Hematopoietic multipotent progenitor cell treated with erythropoietin and hydrocortisone succinate and interleukin-3 and kit ligand, for 15 days (in vitro differentiated cells): ENCODE measurements around the gene IKZF1.

Source experiments
- DNase-seq: peaks from one replicate; pipeline ENCODE4 v3.0.0-alpha.2; 2015; ENCODE audit warnings: low spot score

IKZF1 gene

GRCh38 chr7:50412973-50413372 is 108.5 kb downstream of the IKZF1 start:
- no peak for DNase-seq

- DNase-seq, result no peak
These were observed 109.0 kb downstream of the IKZF1 start for GRCh38 chr7:50413561-50413960.

DNA sequence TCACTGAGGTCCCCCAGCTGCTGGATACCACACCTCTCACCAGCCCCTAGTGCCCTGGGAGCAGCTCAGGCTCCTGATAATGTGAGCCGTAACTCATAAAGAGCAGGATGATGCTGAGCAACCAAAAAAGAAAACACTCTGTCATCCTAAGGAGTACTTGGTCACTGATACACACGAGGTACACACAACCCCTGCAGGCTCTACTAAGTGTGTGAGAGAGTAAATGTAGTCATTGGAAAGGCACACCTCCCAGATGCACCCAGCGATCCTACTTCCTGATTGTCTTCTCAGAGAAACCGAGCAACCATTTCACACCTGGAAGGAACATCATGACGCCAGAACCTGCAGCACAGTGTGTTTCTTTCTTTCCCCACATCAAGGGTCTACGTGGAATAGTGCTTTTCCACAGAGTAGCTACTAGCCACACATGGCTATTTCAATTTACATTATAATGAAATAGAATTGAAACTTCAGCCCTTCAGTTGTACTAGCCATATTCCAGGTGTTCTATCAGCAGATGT is 111.4 kb downstream of the IKZF1 start:
- DNase-seq, result no peak

DNA sequence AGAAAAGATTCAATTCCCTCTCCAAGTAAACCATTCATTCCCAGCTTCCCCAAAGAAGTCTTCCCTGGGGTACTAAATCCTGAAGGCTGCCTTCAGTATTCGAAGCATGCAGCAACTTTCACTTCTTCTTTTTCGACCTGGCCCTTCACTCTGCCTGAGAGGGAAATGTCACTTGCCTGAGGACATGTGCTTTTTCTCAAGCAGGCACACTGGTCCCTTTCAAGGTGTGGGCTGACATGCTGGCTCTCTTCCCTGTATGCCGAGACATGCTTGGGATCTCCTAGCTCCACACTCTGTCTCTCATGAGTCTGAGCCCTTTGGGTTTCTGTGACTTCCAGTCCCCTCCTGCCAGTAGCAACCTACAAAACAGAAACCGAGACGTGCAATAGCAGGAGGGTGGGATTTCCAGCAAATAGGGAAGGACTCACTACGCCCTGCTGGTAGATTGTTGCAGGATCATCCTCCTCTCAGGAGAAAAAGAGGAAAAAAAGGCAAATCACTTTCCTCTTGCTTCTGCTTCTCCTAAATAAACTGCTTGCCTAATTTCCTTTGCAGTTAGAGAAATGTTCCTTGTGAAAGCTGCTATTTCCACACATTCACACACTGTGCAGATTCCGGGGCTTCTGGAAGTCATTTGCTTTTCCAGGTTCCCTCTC is 112.1 kb downstream of the IKZF1 start:
- DNase-seq, result no peak

DNA sequence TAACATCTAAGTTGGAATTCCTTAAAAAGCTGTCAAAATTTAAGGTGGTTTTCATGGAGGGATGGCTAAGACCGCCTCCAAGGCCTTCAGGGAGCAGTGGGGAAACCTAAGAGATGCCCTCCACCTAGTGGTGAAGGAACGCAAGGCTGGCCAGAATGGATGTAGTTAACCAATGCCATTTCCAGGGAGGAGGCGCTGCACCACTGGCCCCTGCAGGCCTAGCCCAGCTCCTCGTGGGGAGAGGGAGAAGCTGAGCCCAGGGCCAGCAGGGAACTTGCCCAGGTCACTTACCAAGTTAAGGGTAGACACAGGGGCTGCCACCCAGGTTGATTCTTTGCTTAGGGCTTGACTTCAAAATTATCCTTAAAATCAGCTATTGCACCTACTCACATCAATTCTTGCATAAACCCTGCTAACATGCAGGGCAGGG is 113.6 kb downstream of the IKZF1 start:
- peak; percentile 80 for DNase-seq

- no peak for DNase-seq
These were observed 114.2 kb downstream of the IKZF1 start for GRCh38 chr7:50418526-50419290.

DNA sequence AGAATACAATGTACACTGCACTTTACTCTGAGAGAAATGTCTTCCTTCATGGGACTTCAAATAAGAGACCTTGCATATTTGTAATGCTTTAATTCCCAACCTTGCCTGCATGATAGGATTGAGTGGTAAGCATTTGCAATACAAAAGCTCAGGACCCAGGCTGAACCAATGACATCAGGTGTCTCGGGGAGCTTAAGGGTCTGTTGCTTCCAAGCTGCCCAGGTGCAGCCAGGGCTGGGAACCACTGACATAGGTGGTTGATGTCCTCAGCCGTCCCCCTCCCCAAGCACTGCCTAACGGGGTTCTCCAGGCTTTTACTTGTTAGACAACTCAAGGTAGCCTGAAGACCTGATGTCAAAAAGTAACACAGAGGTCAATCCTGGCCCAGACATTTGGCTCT is 116.5 kb downstream of the IKZF1 start:
- DNase-seq, result no peak

DNA sequence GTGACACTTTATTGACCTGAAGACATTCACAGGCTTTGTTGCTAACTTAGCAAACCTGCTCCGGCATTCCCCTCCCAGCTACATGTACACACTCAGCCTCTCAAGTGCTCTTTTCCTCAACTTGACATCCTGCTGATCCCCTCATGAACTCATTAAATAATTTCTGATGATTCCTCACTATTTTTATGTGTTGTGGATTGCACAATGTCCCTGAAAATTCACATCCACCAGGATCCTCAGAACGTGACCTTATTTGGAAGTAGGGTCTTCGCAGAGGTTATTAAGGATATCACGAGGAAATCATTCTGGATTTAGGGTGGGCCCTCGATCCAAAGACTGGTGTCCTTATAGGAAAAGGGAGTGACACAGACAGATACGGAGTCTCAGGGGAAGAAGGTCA is 118.3 kb downstream of the IKZF1 start:
- no peak for DNase-seq

DNA sequence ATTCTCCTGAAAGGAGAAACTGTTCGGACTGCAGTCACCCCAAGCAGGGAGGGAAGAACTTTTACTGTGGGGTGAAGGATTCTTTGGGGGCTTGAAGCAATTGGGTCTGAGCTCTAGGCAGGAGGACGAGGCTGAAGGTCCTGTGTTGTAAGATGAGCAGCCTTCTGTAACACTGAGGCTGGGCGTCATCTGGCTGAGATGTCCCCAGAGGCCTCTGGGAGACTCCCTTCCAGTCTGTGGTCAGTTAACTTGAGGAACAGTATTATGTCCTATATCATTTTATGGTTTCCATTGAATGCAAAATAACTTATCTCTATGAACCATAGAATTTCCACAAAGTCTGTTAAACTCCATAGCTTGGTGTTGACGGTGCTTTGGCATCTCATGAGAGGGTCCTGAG is 119.3 kb downstream of the IKZF1 start:
- no peak for DNase-seq

GRCh38 chr7:50425318-50425717 is 120.8 kb downstream of the IKZF1 start:
- no peak for DNase-seq

DNA sequence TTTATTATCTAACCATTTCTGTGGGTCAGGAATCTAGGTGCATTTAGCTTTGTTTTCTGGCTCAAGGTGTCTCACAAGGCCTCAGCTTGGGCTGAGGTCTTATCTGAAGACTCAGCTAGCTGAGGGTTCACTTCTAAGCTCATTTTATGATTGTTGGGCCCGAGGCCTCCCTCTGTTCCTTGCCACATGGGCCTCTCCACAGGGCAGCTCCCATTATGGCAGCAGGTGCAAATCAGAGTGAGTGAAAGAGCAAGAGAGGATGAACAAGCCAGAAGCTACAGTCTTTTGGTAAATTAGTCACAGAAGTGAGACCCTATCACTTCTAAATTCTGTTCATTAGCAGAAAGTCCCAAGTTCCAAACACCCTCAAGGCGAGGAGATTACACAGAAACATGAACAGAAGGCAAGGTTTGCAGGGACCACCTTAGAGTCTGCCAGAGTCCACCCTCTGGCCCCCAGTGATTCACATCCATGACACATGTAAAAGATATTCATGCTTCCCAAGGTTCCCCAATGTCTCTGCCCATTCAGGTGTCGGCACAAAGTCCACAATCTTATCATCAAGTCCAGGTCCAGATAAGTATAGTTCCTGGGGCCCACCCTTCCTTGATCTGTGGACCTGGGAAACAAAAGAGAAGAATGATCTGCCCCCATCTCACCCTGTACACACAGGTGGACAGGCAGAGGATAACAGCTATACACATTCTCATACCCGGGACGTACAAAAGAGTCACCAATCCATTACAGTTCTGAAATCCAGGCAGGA is 121.9 kb downstream of the IKZF1 start:
- DNase-seq, result no peak

DNA sequence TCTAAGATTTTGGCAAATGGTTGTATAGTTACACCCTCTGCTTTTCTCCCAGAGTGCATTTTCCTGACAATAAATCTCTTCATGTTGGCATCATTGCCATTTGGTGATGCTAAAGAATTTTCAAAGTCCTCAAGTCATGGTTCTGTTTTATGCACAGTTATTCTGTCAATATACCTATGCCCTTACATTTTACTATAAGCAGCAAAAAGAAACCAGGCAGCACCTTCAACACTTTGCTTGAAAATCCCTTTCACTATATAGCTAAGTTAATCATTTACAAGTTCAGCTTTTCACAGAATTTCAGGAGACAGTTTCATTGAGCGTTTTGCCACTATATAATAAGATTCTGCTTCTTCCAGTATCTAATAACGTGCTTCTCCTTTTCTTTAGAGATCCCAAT is 123.0 kb downstream of the IKZF1 start:
- no peak for DNase-seq

DNA sequence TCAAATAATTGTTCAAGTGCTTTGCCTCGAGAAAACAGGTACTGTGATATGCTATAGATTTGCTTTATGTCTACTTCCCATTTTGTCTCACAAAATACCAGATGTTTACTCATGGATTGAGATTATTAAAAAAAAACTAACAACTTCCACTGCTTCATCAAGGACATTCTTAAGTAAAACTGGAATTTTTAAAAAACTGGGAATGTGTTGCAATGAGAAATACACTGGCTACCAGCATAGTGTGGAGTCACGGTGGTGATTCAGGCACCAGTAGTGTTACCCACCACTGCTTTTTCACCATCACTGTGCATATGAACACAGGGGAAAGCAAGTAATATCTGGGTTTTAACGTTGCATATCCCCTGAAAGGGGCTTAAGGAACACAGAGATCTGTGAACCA is 124.4 kb downstream of the IKZF1 start:
- DNase-seq, result no peak

- no peak for DNase-seq
These were observed 126.8 kb downstream of the IKZF1 start for GRCh38 chr7:50431316-50431715.

GRCh38 chr7:50431722-50432305 is 127.3 kb downstream of the IKZF1 start:
- DNase-seq, result no peak

DNA sequence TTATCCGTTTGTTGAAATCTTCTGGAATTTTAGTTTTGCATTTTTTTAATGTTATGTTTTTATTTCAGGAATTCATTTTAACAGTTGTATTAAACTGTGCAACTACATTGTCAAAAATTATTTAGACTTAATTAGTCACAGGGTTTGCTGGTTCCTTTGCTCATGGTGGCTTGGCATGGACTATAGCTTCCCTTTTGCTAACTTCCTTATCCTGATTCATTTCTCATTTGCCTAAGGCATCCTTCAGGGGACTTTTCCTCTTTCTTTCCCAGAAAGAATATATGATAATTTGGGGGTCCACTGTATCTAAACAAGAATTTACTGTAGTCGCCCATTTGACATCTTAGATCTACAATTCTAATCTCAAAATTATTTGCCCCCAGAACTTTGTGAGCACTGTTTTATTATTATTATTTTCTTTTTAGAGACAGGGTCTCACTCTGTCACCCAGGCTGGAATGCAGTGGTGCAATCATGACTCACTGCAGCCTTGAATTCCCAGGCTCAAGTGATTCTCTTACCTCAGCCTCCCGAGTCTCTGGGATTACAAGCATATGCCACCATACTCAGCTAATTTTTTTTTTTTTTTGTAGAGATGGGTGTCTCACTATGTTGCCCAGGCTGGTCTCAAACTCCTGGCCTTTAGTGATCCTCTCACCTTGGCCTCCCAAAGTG is 131.8 kb downstream of the IKZF1 start:
- DNase-seq, result no peak

DNA sequence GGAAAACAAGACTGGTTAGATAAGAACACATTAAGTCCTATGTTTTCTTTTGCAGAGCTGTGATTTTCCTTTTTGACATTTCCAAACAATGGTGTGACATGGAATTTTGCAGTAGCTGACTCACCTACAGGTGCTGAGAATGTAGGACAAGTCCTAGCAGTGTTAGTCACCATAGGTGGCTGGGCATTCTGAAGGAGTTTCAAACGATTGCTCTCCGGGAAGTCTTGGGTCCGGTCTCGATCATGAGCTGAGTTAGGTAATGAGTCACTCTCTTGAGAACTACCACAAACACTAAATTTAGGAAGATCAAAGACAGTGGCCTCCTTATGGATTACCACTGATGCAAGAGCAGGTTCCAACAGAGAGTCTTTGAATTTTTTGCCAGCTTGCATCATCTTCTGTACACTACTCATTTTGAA is 142.0 kb downstream of the IKZF1 start:
- no peak for DNase-seq

GRCh38 chr7:50448823-50449222 is 144.3 kb downstream of the IKZF1 start:
- DNase-seq, result no peak

- no peak for DNase-seq
These were observed 145.0 kb downstream of the IKZF1 start for GRCh38 chr7:50449501-50449880.

- DNase-seq, result peak; percentile 87
These were observed 145.5 kb downstream of the IKZF1 start, which contains the start of gene FIGNL1 for GRCh38 chr7:50449881-50450589. Gene FIGNL1, minus strand, starts transcription at chr7:50450350. Its CDS starts 3,063 bp downstream, at chr7:50447287.

DNA sequence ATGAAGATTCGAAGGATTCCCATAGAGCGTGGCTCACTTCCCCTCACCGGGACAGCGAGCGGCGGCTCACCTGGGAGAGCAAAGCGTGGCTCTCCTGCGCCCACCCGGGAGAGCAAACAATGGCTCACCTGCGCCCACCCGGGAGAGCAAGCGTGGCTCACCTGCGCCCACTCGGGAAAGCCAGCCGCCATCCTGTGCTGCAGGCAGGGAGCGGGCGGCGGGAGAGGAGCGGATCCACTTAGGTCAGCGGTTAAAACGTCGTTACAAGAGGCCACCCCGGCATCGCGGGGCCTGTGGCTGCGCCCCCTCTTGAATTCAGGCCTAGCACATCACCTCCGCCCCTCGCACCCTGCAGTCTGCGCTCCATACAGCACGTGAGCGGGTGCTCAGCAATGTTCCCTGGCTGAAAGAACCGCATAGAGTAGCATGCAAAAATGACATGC is 146.1 kb downstream of the IKZF1 start:
- peak; percentile 8 for DNase-seq
